GM18498 (cell line): Measurements from ENCODE around the gene PPP5C.
"Not testable (repeated sequence)": the region's sequence is repeated elsewhere in the genome, so short reads cannot be mapped to it uniquely, and the experiment has no call there.

Experiments
- ATAC-seq: cut with Tn5 transposase; IDR thresholded peaks from one replicate; pipeline ENCODE4 v1.9.1; 2021; ENCODE audit warnings: mild to moderate bottlenecking, moderate library complexity; ENCODE audit not compliant: unreplicated experiment

Gene PPP5C

DNA sequence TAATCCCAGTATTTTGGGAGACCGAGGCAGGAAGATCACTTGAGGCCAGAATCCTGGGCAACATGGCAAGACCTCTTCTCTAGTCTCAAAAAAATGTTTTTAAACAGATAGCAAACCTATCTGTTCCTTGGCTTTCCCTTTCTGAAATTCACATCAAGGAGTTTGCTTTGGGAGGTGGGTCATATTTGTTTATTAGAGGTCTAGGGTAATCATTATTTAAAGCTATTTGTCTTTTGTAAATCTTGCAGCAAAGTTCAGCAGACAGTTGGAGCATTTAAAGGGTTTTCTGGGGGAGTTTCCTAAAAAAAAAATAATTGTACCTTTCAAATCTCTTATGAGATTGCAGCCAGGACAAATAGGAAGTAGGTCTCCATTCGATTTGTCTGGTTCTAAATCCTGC is 17.5 kb downstream of the PPP5C start:
- no peak for ATAC-seq

GRCh38 chr19:46365561-46365960 is 18.7 kb downstream of the PPP5C start:
- no peak for ATAC-seq

DNA sequence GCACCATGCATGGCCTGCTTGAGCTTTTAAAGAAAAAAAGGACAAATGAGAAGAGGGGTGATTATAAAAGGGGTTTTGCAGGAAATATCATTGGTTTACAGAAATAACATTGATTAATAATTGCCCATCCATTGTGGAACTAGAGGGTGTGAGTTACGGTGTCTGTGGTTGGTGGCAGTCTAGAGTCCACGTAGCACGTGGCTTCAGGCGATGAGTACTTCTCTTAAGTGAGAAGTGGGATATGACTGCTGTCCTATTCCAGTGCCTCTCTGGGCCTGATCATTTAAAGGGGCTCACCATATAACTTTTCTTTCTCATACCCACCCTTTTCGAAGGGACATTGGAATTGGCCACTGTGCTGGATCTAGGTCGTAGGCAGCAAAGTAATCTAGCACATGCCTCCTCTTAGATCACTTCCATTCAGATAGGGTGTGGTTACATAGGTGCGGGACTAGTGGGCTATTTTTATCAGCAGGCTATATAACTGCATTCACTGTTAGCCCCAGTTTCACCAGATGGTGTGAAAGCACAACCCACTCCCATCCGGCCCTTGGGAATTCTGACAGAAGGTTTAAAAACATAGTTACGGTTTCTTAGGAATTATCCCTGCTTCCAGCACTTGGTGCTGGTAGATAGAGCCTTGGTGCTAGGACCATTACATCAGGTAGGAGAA is 19.9 kb downstream of the PPP5C start:
- no peak for ATAC-seq

DNA sequence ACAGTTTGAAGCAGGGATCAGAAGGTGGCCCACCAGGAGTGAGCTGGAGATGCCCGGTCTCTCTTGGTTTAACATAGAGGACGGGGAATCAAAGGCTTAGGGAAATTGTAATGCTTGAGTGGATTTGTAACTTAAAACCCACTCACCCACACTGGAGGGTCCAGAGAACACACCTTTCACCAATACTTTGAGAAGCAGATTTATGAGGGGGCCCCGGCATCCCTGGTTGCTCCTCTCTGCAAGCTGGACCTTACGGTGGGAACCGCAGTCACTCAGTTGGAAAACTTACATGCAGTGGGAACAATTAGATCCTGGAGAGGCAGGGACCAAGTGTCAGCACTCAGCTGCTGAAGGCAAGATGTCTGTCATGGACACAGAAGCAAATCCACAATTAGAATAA is 20.5 kb downstream of the PPP5C start:
- no peak for ATAC-seq

- no peak for ATAC-seq
These were observed 21.2 kb downstream of the PPP5C start for GRCh38 chr19:46368116-46368515.

GRCh38 chr19:46369817-46370216 is 22.9 kb downstream of the PPP5C start:
- ATAC-seq, result no peak

DNA sequence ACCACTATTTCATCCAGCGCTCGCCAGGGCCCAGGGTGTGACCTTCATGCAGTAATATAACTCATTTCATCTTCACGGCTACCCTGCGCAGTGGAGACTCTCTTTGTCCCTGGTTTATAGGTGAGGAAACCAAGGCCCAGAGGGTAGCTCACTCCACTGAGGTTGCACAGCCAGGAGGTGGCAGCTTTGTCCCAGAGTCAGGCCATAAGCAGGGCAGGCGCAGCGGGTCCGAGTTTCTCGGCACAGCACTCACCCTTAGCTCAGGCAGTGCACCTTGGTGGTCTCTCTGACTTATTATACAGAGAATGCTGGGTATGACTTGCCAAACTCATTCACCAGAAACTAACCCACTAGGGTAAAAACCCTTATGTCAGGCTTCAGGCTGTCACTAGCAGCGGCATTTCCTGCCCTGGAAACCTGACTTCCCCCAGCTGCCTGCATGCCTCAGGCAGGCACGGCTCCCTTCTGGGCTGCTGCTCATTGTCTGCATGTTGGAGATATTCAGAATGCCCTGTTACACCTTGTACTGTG is 24.5 kb downstream of the PPP5C start:
- no peak for ATAC-seq

GRCh38 chr19:46372901-46373490 is 26.1 kb downstream of the PPP5C start:
- ATAC-seq, result no peak

DNA sequence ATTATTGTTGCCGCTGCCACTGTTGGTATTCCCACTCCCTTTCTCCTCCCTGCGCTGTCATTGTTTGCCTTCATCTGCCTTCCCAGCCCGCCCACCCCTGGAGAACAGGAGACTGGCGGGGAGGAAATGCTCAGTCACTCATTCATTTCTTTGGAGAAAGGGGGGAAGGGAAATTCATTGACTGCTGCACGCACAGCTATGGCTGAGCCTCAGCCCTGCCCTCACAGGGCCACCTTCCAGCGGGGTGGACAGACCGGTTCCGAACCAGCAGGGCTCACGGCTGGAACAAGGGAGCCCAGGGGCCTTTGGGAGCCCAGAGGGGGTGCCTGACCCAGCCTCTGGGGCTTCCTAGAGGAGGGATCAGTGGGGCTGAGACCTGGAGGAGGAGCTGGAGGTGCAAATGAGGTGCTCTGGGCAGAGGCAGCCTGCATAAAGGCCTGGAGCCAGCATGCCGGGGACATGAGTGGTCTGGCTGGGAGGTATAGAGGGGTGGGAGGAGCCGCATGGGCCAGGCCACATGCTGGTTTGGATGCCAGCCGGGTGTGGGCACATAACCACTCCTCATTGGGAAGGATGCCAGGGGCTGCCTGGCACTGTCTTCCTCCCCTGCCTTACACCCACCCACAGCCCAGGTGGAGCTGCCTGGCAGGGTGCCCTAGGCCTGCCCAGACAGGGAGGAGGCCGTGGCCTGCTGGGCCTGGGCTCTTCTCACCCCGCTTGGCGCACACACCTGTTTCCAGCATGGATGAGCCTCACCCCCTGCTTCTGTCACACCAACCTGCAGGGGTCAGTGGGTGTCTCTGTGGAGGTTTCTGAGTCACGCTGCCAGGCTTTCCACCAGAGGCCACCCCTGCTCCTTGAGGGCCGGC is 26.8 kb downstream of the PPP5C start:
- ATAC-seq, result no peak

DNA sequence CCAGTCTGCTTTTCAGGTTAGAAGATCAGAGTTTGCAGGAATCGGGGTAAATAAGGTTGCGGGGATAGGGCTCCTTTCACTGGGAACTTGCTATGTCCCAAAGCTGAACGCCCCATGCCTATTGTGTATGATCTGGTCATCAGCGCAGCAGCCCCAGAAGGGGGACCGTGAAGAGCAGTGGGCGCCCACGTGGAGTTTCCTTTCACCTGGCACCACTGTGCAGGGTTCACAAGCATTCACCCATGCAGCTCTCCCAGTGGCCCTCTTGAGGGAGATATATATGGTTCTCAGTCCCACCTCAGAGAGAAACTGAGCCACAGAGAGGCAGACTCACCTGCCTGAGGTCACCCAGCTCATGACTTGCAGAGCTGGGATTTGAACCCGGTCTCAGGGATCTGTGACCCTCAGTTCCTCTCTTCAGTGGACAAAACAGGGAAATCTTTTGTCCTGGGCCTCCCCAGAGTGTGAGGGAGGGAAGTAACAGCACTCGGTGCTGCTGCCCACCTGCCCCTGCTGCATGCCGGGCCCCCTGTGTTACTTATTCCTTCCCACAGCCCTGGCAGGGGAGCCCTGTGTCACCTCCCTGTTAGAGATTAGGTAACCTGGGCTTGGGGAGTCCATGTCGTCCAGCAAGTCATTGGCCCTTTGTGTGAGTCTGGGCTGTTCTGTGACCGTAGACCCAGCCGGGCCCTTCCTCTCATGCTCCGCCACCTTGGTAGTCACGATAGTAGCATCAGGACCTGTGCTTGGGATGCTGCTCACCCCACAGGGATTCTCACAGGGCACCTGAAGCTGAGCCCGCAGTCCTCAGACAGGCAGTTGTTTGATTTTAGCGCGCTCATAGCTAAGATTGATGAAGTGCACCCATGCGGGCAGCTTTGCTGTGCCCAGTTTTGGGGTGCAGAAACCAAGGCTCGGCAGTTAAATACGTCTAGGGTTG is 27.9 kb downstream of the PPP5C start:
- ATAC-seq, result no peak

- ATAC-seq, result not testable (repeated sequence)
These were observed 28.7 kb downstream of the PPP5C start for GRCh38 chr19:46375476-46376067.

- no peak for ATAC-seq
These were observed 29.6 kb downstream of the PPP5C start for GRCh38 chr19:46376241-46377153.

- ATAC-seq, result no peak
These were observed 31.4 kb downstream of the PPP5C start for GRCh38 chr19:46378268-46378667.

- no peak for ATAC-seq
These were observed 33.8 kb downstream of the PPP5C start for GRCh38 chr19:46380690-46381089.

- ATAC-seq, result no peak
These were observed 34.5 kb downstream of the PPP5C start for GRCh38 chr19:46381346-46381745.

DNA sequence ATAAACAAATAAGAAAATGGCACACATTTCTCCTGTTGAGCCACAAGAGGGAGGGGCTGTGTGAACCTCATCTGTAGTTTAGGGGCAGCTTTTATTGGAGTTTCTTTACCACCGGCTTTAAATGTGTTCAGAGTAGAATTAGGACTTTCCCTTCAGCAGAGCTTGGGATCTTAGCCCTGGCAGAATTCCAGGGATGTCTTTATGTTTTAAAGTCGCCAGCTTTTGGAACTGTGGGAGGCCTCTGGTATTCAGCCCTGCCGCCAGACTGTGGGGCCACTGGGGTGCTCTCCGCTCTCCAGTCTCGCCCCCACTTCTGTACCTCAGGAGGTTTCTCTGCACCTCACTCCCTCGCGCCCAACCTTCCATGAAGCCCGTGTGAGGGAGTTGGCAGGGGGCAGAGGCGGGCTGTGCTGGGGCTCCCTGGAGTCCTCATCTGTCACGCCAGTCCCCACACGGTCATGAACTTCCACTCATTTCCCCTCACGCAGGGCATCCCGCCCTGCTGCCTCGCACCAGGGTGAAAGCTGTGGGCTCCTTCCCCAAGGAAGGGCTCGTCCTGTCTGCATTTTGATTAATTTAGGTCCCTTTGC is 35.0 kb downstream of the PPP5C start:
- no peak for ATAC-seq

DNA sequence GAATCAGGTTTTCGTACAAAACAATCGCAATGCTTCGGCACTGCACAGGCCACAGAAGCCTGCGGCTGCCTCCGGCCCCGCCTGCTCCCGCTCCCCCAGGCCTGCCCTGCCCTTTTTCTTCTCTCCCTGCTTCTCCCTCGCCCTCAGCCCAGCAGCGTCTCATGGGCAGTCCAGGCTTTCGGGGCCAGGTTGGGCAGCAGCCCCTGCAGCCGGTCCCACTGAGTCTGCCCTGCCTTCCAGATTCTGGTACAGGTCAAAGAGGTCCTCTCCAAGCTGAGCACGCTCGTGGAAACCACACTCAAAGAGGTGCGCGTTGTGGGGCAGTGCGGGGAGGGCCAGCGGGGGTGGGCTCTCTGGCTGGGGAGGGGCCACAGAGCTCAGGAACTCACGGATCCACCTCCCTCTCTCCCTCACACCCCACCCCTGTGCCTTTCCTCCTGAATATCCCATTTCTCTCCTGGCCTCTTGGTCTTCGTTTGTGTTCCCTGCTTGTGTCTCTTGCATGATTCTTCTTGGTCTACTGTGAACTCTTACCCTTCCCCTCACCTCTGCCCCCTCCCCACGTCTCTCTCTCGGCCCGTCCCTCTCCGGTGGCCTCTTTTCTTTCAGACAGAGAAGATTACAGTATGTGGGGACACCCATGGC is 36.4 kb downstream of the PPP5C start:
- no peak for ATAC-seq

DNA sequence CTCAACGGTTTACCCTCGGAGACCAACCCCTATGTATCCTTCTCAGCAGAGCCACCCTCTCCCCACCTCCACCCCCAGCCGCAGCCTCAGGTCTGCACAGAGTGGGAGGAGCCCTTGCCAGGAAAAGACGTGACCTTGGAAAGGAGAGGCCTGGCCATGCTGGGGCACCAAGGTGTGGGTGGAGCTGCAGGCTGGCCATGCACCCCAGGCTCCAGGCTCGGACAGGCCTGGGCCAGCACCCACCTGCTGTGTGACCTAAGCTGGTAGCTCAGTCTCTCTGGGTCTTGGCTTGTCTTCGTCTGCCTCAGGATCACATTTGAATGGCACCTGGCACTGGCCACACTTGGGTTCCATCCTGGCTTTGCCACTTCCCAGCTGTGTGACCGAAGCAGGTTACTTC is 37.0 kb downstream of the PPP5C start:
- no peak for ATAC-seq
